Stimulated activated CD4-positive, alpha-beta T cell treated with anti-CD3 and anti-CD28 coated beads, Interleukin-1b, Interleukin-23, amount 100 ng/mL, for 24 hours (primary cell): ENCODE data around the gene SLC25A45.

Experiments
- DNase-seq, 4 experiments: peaks; one replicate each; pipeline ENCODE4 v3.0.0-alpha.2; 2020; ENCODE audit warnings: low read depth in 4 of 4, low spot score in 1 of 4

Gene SLC25A45

GRCh38 chr11:65404638-65405339, 22.3 kb upstream of the SLC25A45 start:
- no peak for DNase-seq

GRCh38 chr11:65404210-65404609, 21.8 kb upstream of the SLC25A45 start:
- DNase-seq, result no peak

GRCh38 chr11:65403607-65404121, 21.2 kb upstream of the SLC25A45 start:
- no peak for DNase-seq

- DNase-seq, result no peak
Measured at GRCh38 chr11:65402790-65403189, 20.3 kb upstream of the SLC25A45 start.

- DNase-seq, result no peak
Measured at GRCh38 chr11:65401803-65402248, 19.4 kb upstream of the SLC25A45 start.

GRCh38 chr11:65401073-65401802, 18.8 kb upstream of the SLC25A45 start:
- DNase-seq, result no peak

- DNase-seq, result no peak
Measured at GRCh38 chr11:65400307-65401072, 18.0 kb upstream of the SLC25A45 start.

- DNase-seq, result no peak
Measured at GRCh38 chr11:65399845-65400244, 17.4 kb upstream of the SLC25A45 start.

- no peak for DNase-seq
Measured at GRCh38 chr11:65399249-65399648, 16.8 kb upstream of the SLC25A45 start.

GRCh38 chr11:65398362-65398910, 16.0 kb upstream of the SLC25A45 start:
- no peak for DNase-seq

- no peak for DNase-seq
Measured at GRCh38 chr11:65396769-65397745, 14.6 kb upstream of the SLC25A45 start.

GRCh38 chr11:65395961-65396530, 13.6 kb upstream of the SLC25A45 start:
- DNase-seq, result no peak

- no peak for DNase-seq
Measured at GRCh38 chr11:65394125-65394536, 11.7 kb upstream of the SLC25A45 start.

- no peak for DNase-seq
Measured at GRCh38 chr11:65393513-65394079, 11.2 kb upstream of the SLC25A45 start.

- no peak for DNase-seq
Measured at GRCh38 chr11:65392899-65393298, 10.5 kb upstream of the SLC25A45 start.

- DNase-seq, result no peak
Measured at GRCh38 chr11:65392186-65392829, 9.9 kb upstream of the SLC25A45 start.

GRCh38 chr11:65390996-65391395, 8.6 kb upstream of the SLC25A45 start:
- no peak for DNase-seq

- no peak for DNase-seq
Measured at GRCh38 chr11:65390099-65390941, 7.9 kb upstream of the SLC25A45 start.
